SK-N-SH (cell line): Measurements from ENCODE around the gene MST1. TPM values are rescaled to one million over a fixed set of nuclear protein-coding genes. Genes with fewer than 3 reads are reported as not detected.

Experiments
- CTCF ChIA-PET: fragments of 300-600, 350-600 bp; formaldehyde crosslinking; extraction: SDS; loops from one replicate; lab custom pipeline; 2021; lab: Yijun Ruan, JAX
- POLR2A ChIA-PET: fragments of 350-600 bp; sonication (Branson Sonifier 250); formaldehyde crosslinking; extraction: SDS; loops from one replicate; lab custom pipeline; 2020; ENCODE audit warnings: antibody characterized with exemption, inconsistent platforms; lab: Yijun Ruan, JAX
- DNase-seq: peaks from one replicate; pipeline ENCODE4 v3.0.0; 2012
- H2AFZ ChIP-seq: fragments of 200-600 bp; sonication (generic); 2 replicates; pipeline ENCODE4 v1.8.1; 2016; ENCODE audit warnings: antibody characterized with exemption, mild to moderate bottlenecking, low read depth
- H3F3A ChIP-seq: fragments of 200-600 bp; sonication (generic); replicated peaks from 2 replicates; pipeline ENCODE3; 2016; ENCODE audit warnings: antibody characterized with exemption, mild to moderate bottlenecking; ENCODE audit not compliant: insufficient read depth
- H3K27ac ChIP-seq, 2 experiments: fragments of 200-500 bp in 1 of 2; fragments of 200-600 bp in 1 of 2; sonication (Bioruptor generic) in 1 of 2; sonication (generic), shearing (Covaris generic) in 1 of 2; 2 replicates each; pipeline versions ENCODE4 v1.5.1 to v1.6.1; 2014 to 2016; ENCODE audit warnings: low read depth in 2 of 2, inconsistent platforms in 1 of 2, low read length in 1 of 2, mild to moderate bottlenecking in 1 of 2, mixed read lengths in 1 of 2
- H3K27me3 ChIP-seq: fragments of 200-600 bp; sonication (generic), shearing (Covaris generic); 2 replicates; pipeline ENCODE4 v1.6.1; 2016; ENCODE audit warnings: mixed run types; ENCODE audit not compliant: insufficient read depth
- H3K36me3 ChIP-seq, 2 experiments: fragments of 200-500 bp in 1 of 2; fragments of 200-600 bp in 1 of 2; sonication (Bioruptor generic) in 1 of 2; sonication (generic) in 1 of 2; replicated peaks in 1 of 2; 2 replicates each; pipeline versions ENCODE3 to v1.5.1; 2014 to 2016; ENCODE audit warnings: low read length in 1 of 2, mild to moderate bottlenecking in 1 of 2; ENCODE audit not compliant: insufficient read depth in 2 of 2, control insufficient read depth in 1 of 2
- H3K4me1 ChIP-seq, 2 experiments: fragments of 200-500 bp in 1 of 2; fragments of 200-600 bp in 1 of 2; sonication (Bioruptor generic) in 1 of 2; sonication (generic), shearing (Covaris generic) in 1 of 2; 2 replicates each; pipeline versions ENCODE4 v1.5.1 to v1.6.1; 2014 to 2016; ENCODE audit warnings: low read depth in 1 of 2, low read length in 1 of 2, mixed run types in 1 of 2; ENCODE audit not compliant: insufficient read depth in 2 of 2, control insufficient read depth in 1 of 2
- H3K4me2 ChIP-seq: fragments of 200-600 bp; sonication (generic), shearing (Covaris generic); 2 replicates; pipeline ENCODE4 v1.6.1; 2017; ENCODE audit warnings: mixed run types
- H3K4me3 ChIP-seq, 2 experiments: fragments of 200-500 bp in 1 of 2; fragments of 200-600 bp in 1 of 2; sonication (Bioruptor generic) in 1 of 2; sonication (generic), shearing (Covaris generic) in 1 of 2; 2 replicates each; pipeline versions ENCODE4 v1.5.1 to v1.8.1; 2014 to 2016; ENCODE audit warnings: low read depth in 2 of 2, inconsistent platforms in 1 of 2, low read length in 1 of 2, mild to moderate bottlenecking in 1 of 2, mixed read lengths in 1 of 2, moderate library complexity in 1 of 2
- H3K79me2 ChIP-seq: fragments of 200-600 bp; sonication (generic); 2 replicates; pipeline ENCODE4 v1.8.1; 2017; ENCODE audit warnings: mild to moderate bottlenecking; ENCODE audit not compliant: insufficient read depth
- H3K9ac ChIP-seq: fragments of 200-600 bp; sonication (generic); 2 replicates; pipeline ENCODE4 v1.6.1; 2017; ENCODE audit warnings: mixed run types
- H3K9me2 ChIP-seq: fragments of 200-600 bp; sonication (generic); 2 replicates; pipeline ENCODE4 v1.6.1; 2017; ENCODE audit warnings: mixed run types
- H3K9me3 ChIP-seq: fragments of 200-600 bp; sonication (generic); 2 replicates; pipeline ENCODE4 v1.6.1; 2017; ENCODE audit warnings: mixed run types, mild to moderate bottlenecking, moderate library complexity
- H4K20me1 ChIP-seq: fragments of 200-600 bp; sonication (generic); 2 replicates; pipeline ENCODE4 v1.6.1; 2017; ENCODE audit warnings: mild to moderate bottlenecking, mixed run types; ENCODE audit not compliant: insufficient read depth
- CTCF ChIP-seq: fragments of 200-600 bp; sonication (generic); IDR thresholded peaks from 2 replicates; pipeline ENCODE4 v1.6.1; 2017; ENCODE audit warnings: antibody characterized with exemption, mild to moderate bottlenecking, moderate library complexity
- ELF1 ChIP-seq: IDR thresholded peaks from 2 replicates; pipeline ENCODE4 v1.4.0; 2012
- EP300 ChIP-seq, 2 experiments: IDR thresholded peaks; 2 replicates each; pipeline versions ENCODE4 v1.4.0 to v1.6.1; 2012; ENCODE audit warnings: borderline replicate concordance in 1 of 2, low read depth in 1 of 2, low read length in 1 of 2
- EZH2phosphoT487 ChIP-seq: fragments of 200-600 bp; sonication (generic); IDR thresholded peaks from 2 replicates; pipeline ENCODE4 v1.6.1; 2017; ENCODE audit warnings: low read depth, mixed run types, mild to moderate bottlenecking, antibody characterized with exemption, moderate library complexity, borderline replicate concordance
- FOXJ3 ChIP-seq: sonication (generic); formaldehyde crosslinking; IDR thresholded peaks from 2 replicates; pipeline ENCODE4 v1.5.1; 2020; ENCODE audit warnings: mild to moderate bottlenecking, missing genetic modification reagents
- FOXM1 ChIP-seq: IDR thresholded peaks from 2 replicates; pipeline ENCODE4 v1.4.0; 2012; ENCODE audit warnings: low read depth, mild to moderate bottlenecking
- GABPA ChIP-seq: IDR thresholded peaks from 2 replicates; pipeline ENCODE4 v1.4.0; 2012; ENCODE audit warnings: low read depth, mild to moderate bottlenecking
- GATA2 ChIP-seq: sonication (generic); formaldehyde crosslinking; IDR thresholded peaks from 2 replicates; pipeline ENCODE4 v1.5.0; 2020; ENCODE audit warnings: mild to moderate bottlenecking, missing genetic modification reagents
- JUND ChIP-seq: IDR thresholded peaks from 2 replicates; pipeline ENCODE4 v1.4.0; 2012
- MEF2A ChIP-seq: IDR thresholded peaks from 2 replicates; pipeline ENCODE4 v1.4.0; 2012; ENCODE audit warnings: low read depth, borderline replicate concordance
- POLR2AphosphoS5 ChIP-seq: IDR thresholded peaks from 2 replicates; pipeline ENCODE4 v1.6.1; 2012; ENCODE audit warnings: low read depth, low read length
- RCOR1 ChIP-seq: fragments of 150-350 bp; IDR thresholded peaks from 2 replicates; pipeline ENCODE4 v1.6.1; 2017; ENCODE audit warnings: antibody characterized with exemption, low read length
- REST ChIP-seq: IDR thresholded peaks from 2 replicates; pipeline ENCODE4 v1.6.1; 2012; ENCODE audit warnings: mild to moderate bottlenecking, low read depth, low read length, moderate library complexity
- RFX5 ChIP-seq: IDR thresholded peaks from 2 replicates; pipeline ENCODE4 v1.6.1; 2012; ENCODE audit warnings: mild to moderate bottlenecking, improper control_type of control experiment, low read length
- SIN3A ChIP-seq: IDR thresholded peaks from 2 replicates; pipeline ENCODE4 v1.6.1; 2012; ENCODE audit warnings: low read depth, mild to moderate bottlenecking, low read length, moderate library complexity, borderline replicate concordance
- SMC3 ChIP-seq: IDR thresholded peaks from 2 replicates; pipeline ENCODE4 v1.6.1; 2012; ENCODE audit warnings: low read depth, low read length, improper control_type of control experiment
- TAF1 ChIP-seq: IDR thresholded peaks from 2 replicates; pipeline ENCODE4 v1.6.1; 2012; ENCODE audit warnings: low read depth, mild to moderate bottlenecking, low read length, moderate library complexity, borderline replicate concordance
- TCF12 ChIP-seq: IDR thresholded peaks from 2 replicates; pipeline ENCODE4 v1.4.0; 2012
- TEAD4 ChIP-seq: IDR thresholded peaks from 2 replicates; pipeline ENCODE4 v1.4.0; 2012; ENCODE audit warnings: mild to moderate bottlenecking, borderline replicate concordance; ENCODE audit not compliant: insufficient read depth
- USF1 ChIP-seq: IDR thresholded peaks from 2 replicates; pipeline ENCODE4 v1.4.0; 2012; ENCODE audit warnings: low read depth, borderline replicate concordance
- USF2 ChIP-seq: fragments of 150-350 bp; IDR thresholded peaks from 2 replicates; pipeline ENCODE4 v1.6.1; 2017; ENCODE audit warnings: antibody characterized with exemption, low read length, low read depth, borderline replicate concordance
- WGBS: methylation state at CpG from one replicate; pipeline ENCODE4 v1.1.6; 2017; ENCODE audit warnings: low lambda C conversion rate; 5-methylcytosine and 5-hydroxymethylcytosine counted together
- polyA plus RNA-seq, 3 experiments: library from polyadenylated mRNA; depleted of rRNA; stranded (reverse); fragments of >200 nt; gene quantifications; 2 replicates each; pipeline ENCODE4 v1.2.3, GENCODE V29; 2012

Gene MST1
- polyA plus RNA-seq, 1 of the 3 experiments (the other 2 are of a cell fraction) = 35.1 TPM

GRCh38 chr3:49727924-49728361 lies 38.7 kb upstream of the MST1 start (continued):
- TF ChIP-seq REST (no peak), TEAD4 (no peak), USF1 (no peak), EZH2phosphoT487 (no peak), POLR2AphosphoS5 (no peak), FOXM1 (no peak), TCF12 (no peak)

- peaks cover 8 to 18% of the 10 kb centered on the region in 2 experiments; a peak in 2 of 4 replicates for H3K4me1 ChIP-seq
- H3F3A ChIP-seq = peaks cover 9% of the 10 kb centered on the region
- no peak overlapping the region for H3K9ac ChIP-seq
- no peak for TF ChIP-seq FOXJ3 (CRISPR knock-in tag)
- no peak for TF ChIP-seq SMC3
- TF ChIP-seq RFX5 = no peak
- no peak for TF ChIP-seq GABPA
- TF ChIP-seq JUND = no peak
- TF ChIP-seq TAF1 = no peak
- TF ChIP-seq EZH2phosphoT487 = no peak
- no peak for TF ChIP-seq EP300 (IDR thresholded peaks at IDR 0.05; ENCODE audit: borderline replicate concordance in 1 of 2, low read depth in 1 of 2, low read length in 1 of 2)
- TF ChIP-seq CTCF = no peak
- TF ChIP-seq GATA2 (CRISPR knock-in tag) = no peak
- no peak for TF ChIP-seq RCOR1
- no peak for TF ChIP-seq MEF2A
- TF ChIP-seq ELF1 = no peak
- TF ChIP-seq POLR2AphosphoS5 = no peak
- TF ChIP-seq USF2 = no peak
- TF ChIP-seq SIN3A = no peak
- no peak for DNase-seq
- ChIA-PET POLR2A (no interaction called here), CTCF (interaction anchor here (1.1 kb wide), 1 partner anchor 24 kb away, joined by 4 read pairs; no protein-coding TSS in a partner anchor)
- peaks cover 14% of the 10 kb centered on the region for H3K79me2 ChIP-seq
- 99% methylated on average over 13 of the region's 19 CpGs for WGBS
- H3K4me2 ChIP-seq = no peak overlapping the region
- no peaks in the 10 kb centered on the region for H3K9me2 ChIP-seq
- no peak overlapping the region for H3K4me3 ChIP-seq
- H2AFZ ChIP-seq = no peak overlapping the region
- no peak overlapping the region for H3K27ac ChIP-seq
- H3K9me3 ChIP-seq = no peaks in the 10 kb centered on the region
- no peaks in the 10 kb centered on the region for H4K20me1 ChIP-seq
- no peaks in the 10 kb centered on the region for H3K27me3 ChIP-seq
- peaks cover 20 to 42% of the 10 kb centered on the region in 2 experiments for H3K36me3 ChIP-seq
These were observed 38.1 kb upstream of the MST1 start for GRCh38 chr3:49727154-49727923.
